Nephron (organoid): ENCODE data around the gene INS.

Source experiments
- H3K27ac Mint-ChIP-seq, 3 experiments: 2 replicates each; pipeline ENCODE4 v1.8.0; 2020; ENCODE audit warnings: mixed read lengths in 3 of 3, mild to moderate bottlenecking in 2 of 3, moderate library complexity in 1 of 3
- H3K27me3 Mint-ChIP-seq: 2 replicates; pipeline ENCODE4 v1.8.0; 2021; ENCODE audit warnings: low read depth, mild to moderate bottlenecking, moderate library complexity, mixed read lengths
- H3K36me3 Mint-ChIP-seq: 2 replicates; pipeline ENCODE4 v1.8.0; 2020; ENCODE audit warnings: low read depth, mixed read lengths
- H3K4me1 Mint-ChIP-seq: 2 replicates; pipeline ENCODE4 v1.8.0; 2020; ENCODE audit warnings: mixed read lengths
- H3K4me3 Mint-ChIP-seq, 3 experiments: 2 replicates each; pipeline ENCODE4 v1.8.0; 2020; ENCODE audit warnings: mild to moderate bottlenecking in 3 of 3, mixed read lengths in 3 of 3, moderate library complexity in 2 of 3
- H3K9me3 Mint-ChIP-seq: 2 replicates; pipeline ENCODE4 v1.8.0; 2020; ENCODE audit warnings: mixed read lengths
- CTCF ChIP-seq, 3 experiments: fragments of 200-600 bp; sonication (generic); IDR thresholded peaks; one replicate each; pipeline ENCODE4 v1.5.0; 2021; ENCODE audit warnings: antibody characterized with exemption in 3 of 3; ENCODE audit not compliant: unreplicated experiment in 3 of 3

Gene INS

DNA sequence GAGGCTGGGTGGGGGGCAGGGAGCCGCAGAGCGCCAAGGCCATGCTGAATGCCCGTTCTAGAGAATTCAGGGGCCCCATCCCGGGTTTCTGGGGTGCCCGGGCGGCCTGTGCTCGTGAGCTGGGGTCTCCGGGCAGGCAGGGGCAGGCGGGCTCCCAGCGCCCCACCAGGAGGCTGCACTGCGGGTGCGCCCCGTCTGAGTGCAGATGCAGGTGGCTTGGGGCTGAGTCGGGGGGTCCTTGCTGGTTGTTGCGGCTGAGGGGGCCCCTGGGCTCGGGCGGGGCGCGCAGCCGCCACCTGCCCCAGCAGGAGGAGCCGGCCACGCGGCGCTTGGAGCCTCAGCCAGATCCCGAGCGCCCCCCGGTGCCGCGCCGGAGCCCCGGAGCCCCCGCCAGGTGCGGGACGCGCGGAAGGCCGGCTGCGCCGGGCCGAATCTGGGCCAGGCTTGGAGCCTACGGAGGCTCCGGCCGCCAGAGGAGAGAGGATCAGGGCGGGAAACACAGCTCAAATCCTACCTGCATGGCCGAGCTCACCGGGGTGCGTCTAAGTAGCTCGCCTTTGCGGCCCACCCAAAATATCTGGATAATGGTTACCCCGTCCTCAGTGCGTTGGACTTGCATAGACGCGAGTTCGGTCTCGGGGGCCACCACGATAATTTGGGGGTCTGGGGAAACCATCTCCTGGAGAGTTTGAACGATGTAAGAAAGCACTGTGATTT is 21.2 kb downstream of the INS start:
- H3K36me3 Mint-ChIP-seq = peaks cover 20% of the 10 kb centered on the region
- peaks cover 19% of the 10 kb centered on the region for H3K4me1 Mint-ChIP-seq
- H3K9me3 Mint-ChIP-seq = no peaks in the 10 kb centered on the region
- peak in 1 of 3 experiments; percentile 22 for TF ChIP-seq CTCF (IDR thresholded peaks at IDR 0.05; ENCODE audit: unreplicated experiment in 3 of 3)
- peaks cover 84% of the 10 kb centered on the region for H3K27me3 Mint-ChIP-seq
- H3K27ac Mint-ChIP-seq = peak overlapping the region; percentile 68 to 99 (median 92)
- H3K4me3 Mint-ChIP-seq = peak overlapping the region; percentile 85 to 90 (median 86)

DNA sequence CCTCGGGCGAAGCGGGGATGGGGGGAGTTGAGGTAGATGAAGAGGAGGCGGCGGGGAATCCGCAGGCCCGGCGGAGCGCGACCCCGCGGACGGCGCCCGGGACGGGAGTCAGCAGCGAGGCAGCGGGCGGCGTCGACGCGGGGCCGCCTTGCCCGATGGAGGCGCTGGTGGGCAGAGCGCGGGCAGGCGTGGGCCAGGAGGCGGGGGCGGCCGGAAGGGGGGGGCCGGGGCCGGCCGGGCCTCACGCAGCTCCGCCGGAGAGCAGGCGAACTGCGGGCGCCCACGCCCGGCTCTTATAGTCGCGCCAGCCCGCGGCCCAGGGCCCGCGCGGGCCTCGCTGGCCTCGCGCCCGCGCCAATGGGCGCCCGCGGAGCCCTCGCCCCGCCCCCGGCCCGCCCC is 21.9 kb downstream of the INS start, which contains the start of gene IGF2:
Gene IGF2, minus strand, starts transcription at position 267 of the 399 bp plus-strand sequence. CDS start 3,866 bp downstream, outside the sequence.
- H3K27ac Mint-ChIP-seq = peak within 1 kb of the TSS; percentile 68 to 99 (median 92)
- H3K36me3 Mint-ChIP-seq = peaks cover 20% of the 10 kb centered on the region
- TF ChIP-seq CTCF (IDR thresholded peaks at IDR 0.05; ENCODE audit: unreplicated experiment in 3 of 3) = no peak
- H3K9me3 Mint-ChIP-seq = no peaks in the 10 kb centered on the region
- peak within 1 kb of the TSS; percentile 87 to 94 (median 90) for H3K4me3 Mint-ChIP-seq
- H3K4me1 Mint-ChIP-seq = peaks cover 19% of the 10 kb centered on the region
- peaks cover 82% of the 10 kb centered on the region for H3K27me3 Mint-ChIP-seq

- Mint-ChIP-seq H3K27ac (peak overlapping the region in 2 of 3 experiments; percentile 91 to 94), H3K9me3 (no peaks in the 10 kb centered on the region), H3K27me3 (peaks cover 80% of the 10 kb centered on the region), H3K4me3 (peak overlapping the region; percentile 87 to 94 (median 90)), H3K4me1 (peaks cover 22% of the 10 kb centered on the region), H3K36me3 (peaks cover 23% of the 10 kb centered on the region)
- no peak for TF ChIP-seq CTCF (IDR thresholded peaks at IDR 0.05; ENCODE audit: unreplicated experiment in 3 of 3)
Measured at GRCh38 chr11:2138431-2139122, 22.4 kb downstream of the INS start.

- H3K27ac Mint-ChIP-seq = peak overlapping the region in 2 of 3 experiments; percentile 91 to 94
- H3K36me3 Mint-ChIP-seq = peaks cover 29% of the 10 kb centered on the region
- no peak for TF ChIP-seq CTCF (IDR thresholded peaks at IDR 0.05; ENCODE audit: unreplicated experiment in 3 of 3)
- peaks cover 27% of the 10 kb centered on the region for H3K4me1 Mint-ChIP-seq
- H3K27me3 Mint-ChIP-seq = peaks cover 80% of the 10 kb centered on the region
- H3K9me3 Mint-ChIP-seq = no peaks in the 10 kb centered on the region
- peak overlapping the region; percentile 87 to 94 (median 90) for H3K4me3 Mint-ChIP-seq
Measured at GRCh38 chr11:2138068-2138430, 23.0 kb downstream of the INS start.

GRCh38 chr11:2137202-2138067 is 23.6 kb downstream of the INS start:
- Mint-ChIP-seq H3K36me3 (peaks cover 33% of the 10 kb centered on the region), H3K27me3 (peaks cover 80% of the 10 kb centered on the region), H3K4me3 (peak overlapping the region; percentile 93 to 96 (median 95)), H3K4me1 (peaks cover 21% of the 10 kb centered on the region), H3K9me3 (no peaks in the 10 kb centered on the region), H3K27ac (peak overlapping the region; percentile 50 to 87 (median 82))
- TF ChIP-seq CTCF (IDR thresholded peaks at IDR 0.05; ENCODE audit: unreplicated experiment in 3 of 3) = no peak
